MM.1S (cell line): ENCODE data around the gene RBFOX1.

Source experiments
- DNase-seq: peaks from one replicate; pipeline ENCODE4 v3.0.0-alpha.2; 2015
- H2AFZ ChIP-seq: fragments of 300-600 bp; sonication (generic); 2 replicates; pipeline ENCODE4 v1.6.0; 2016; ENCODE audit warnings: antibody characterized with exemption, low read length
- H3F3A ChIP-seq: fragments of 300-600 bp; sonication (generic); 2 replicates; pipeline ENCODE4 v1.6.1; 2016; ENCODE audit warnings: mild to moderate bottlenecking, antibody characterized with exemption, low read length, moderate library complexity, mixed read lengths; ENCODE audit not compliant: insufficient read depth
- H3K27ac ChIP-seq: fragments of 300-600 bp; sonication (generic); 2 replicates; pipeline ENCODE4 v1.5.1; 2016; ENCODE audit warnings: mild to moderate bottlenecking, low read length
- H3K27me3 ChIP-seq: fragments of 300-600 bp; sonication (generic); replicated peaks from 2 replicates; pipeline ENCODE4 v1.6.0; 2016; ENCODE audit warnings: low read length; ENCODE audit not compliant: insufficient read depth
- H3K36me3 ChIP-seq: fragments of 300-600 bp; sonication (generic); replicated peaks from 2 replicates; pipeline ENCODE4 v1.6.1; 2016; ENCODE audit warnings: mild to moderate bottlenecking, low read length, mixed read lengths; ENCODE audit not compliant: insufficient read depth
- H3K4me1 ChIP-seq: fragments of 300-600 bp; sonication (generic); 2 replicates; pipeline ENCODE4 v1.6.1; 2016; ENCODE audit warnings: low read length, mixed read lengths
- H3K4me2 ChIP-seq: fragments of 300-600 bp; sonication (generic); 2 replicates; pipeline ENCODE4 v1.6.0; 2016; ENCODE audit warnings: low read depth, low read length
- H3K4me3 ChIP-seq: fragments of 300-600 bp; sonication (generic); 2 replicates; pipeline ENCODE4 v1.5.1; 2016; ENCODE audit warnings: low read length, mixed read lengths
- H3K79me2 ChIP-seq: fragments of 300-600 bp; sonication (generic); 2 replicates; pipeline ENCODE4 v1.6.1; 2016; ENCODE audit warnings: mixed run types, low read length, mixed read lengths
- H3K9ac ChIP-seq: fragments of 300-600 bp; sonication (generic); 2 replicates; pipeline ENCODE4 v1.6.1; 2016; ENCODE audit warnings: low read length, mixed read lengths
- H3K9me2 ChIP-seq: fragments of 300-600 bp; sonication (generic); replicated peaks from 2 replicates; pipeline ENCODE4 v1.6.1; 2016; ENCODE audit warnings: mild to moderate bottlenecking, low read length, mixed read lengths; ENCODE audit not compliant: insufficient read depth
- H3K9me3 ChIP-seq: fragments of 300-600 bp; sonication (generic); replicated peaks from 2 replicates; pipeline ENCODE4 v1.6.1; 2016; ENCODE audit warnings: mild to moderate bottlenecking, low read length, mixed read lengths; ENCODE audit not compliant: insufficient read depth
- H4K20me1 ChIP-seq: fragments of 300-600 bp; sonication (generic); 2 replicates; pipeline ENCODE4 v1.6.1; 2016; ENCODE audit warnings: mild to moderate bottlenecking, low read length, moderate library complexity, mixed read lengths; ENCODE audit not compliant: insufficient read depth
- CTCF ChIP-seq: fragments of 300-600 bp; sonication (generic); IDR thresholded peaks from 2 replicates; pipeline ENCODE4 v1.5.1; 2016; ENCODE audit warnings: antibody characterized with exemption, low read length, mixed read lengths
- EZH2 ChIP-seq: fragments of 300-600 bp; sonication (generic); optimal IDR thresholded peaks from 2 replicates; pipeline ENCODE3; 2017; ENCODE audit warnings: low read depth, mild to moderate bottlenecking, antibody characterized with exemption, low read length, mixed read lengths
- EZH2phosphoT487 ChIP-seq: fragments of 300-600 bp; sonication (generic); IDR thresholded peaks from 2 replicates; pipeline ENCODE4 v1.6.1; 2018; ENCODE audit warnings: antibody characterized with exemption, low read length

The RBFOX1 gene

GRCh38 chr16:7289299-7289698 lies 43.3 kb upstream of the RBFOX1 start:
- H3K9ac ChIP-seq = no peak overlapping the region
- DNase-seq = no peak
- TF ChIP-seq EZH2phosphoT487 = no peak
- no peak for TF ChIP-seq CTCF
- TF ChIP-seq EZH2 = no peak
- H3K4me3 ChIP-seq = no peak overlapping the region
- no peak overlapping the region for H3K27ac ChIP-seq
- no peaks in the 10 kb centered on the region for H3K79me2 ChIP-seq
- H4K20me1 ChIP-seq = no peaks in the 10 kb centered on the region
- no peak overlapping the region for H3K4me2 ChIP-seq
- no peaks in the 10 kb centered on the region for H3K27me3 ChIP-seq
- H3K4me1 ChIP-seq = no peaks in the 10 kb centered on the region
- H3K9me2 ChIP-seq = no peaks in the 10 kb centered on the region
- H3K36me3 ChIP-seq = no peaks in the 10 kb centered on the region
- no peak overlapping the region for H2AFZ ChIP-seq
- no peaks in the 10 kb centered on the region for H3K9me3 ChIP-seq
- no peaks in the 10 kb centered on the region for H3F3A ChIP-seq

- H3K36me3 ChIP-seq = no peaks in the 10 kb centered on the region
- H3K79me2 ChIP-seq = no peaks in the 10 kb centered on the region
- H3K27ac ChIP-seq = no peak overlapping the region
- H4K20me1 ChIP-seq = no peaks in the 10 kb centered on the region
- H3K27me3 ChIP-seq = no peaks in the 10 kb centered on the region
- no peaks in the 10 kb centered on the region for H3K4me1 ChIP-seq
- H2AFZ ChIP-seq = no peak overlapping the region
- no peak overlapping the region for H3K9ac ChIP-seq
- H3K9me2 ChIP-seq = no peaks in the 10 kb centered on the region
- H3F3A ChIP-seq = no peaks in the 10 kb centered on the region
- H3K9me3 ChIP-seq = no peaks in the 10 kb centered on the region
- no peak overlapping the region for H3K4me3 ChIP-seq
- no peak for TF ChIP-seq EZH2
- no peak for TF ChIP-seq CTCF
- no peak for TF ChIP-seq EZH2phosphoT487
- no peak overlapping the region for H3K4me2 ChIP-seq
- DNase-seq = no peak
These were observed 42.0 kb upstream of the RBFOX1 start for GRCh38 chr16:7290682-7291081.

GRCh38 chr16:7294020-7294419 lies 38.6 kb upstream of the RBFOX1 start:
- Histone ChIP-seq H3K4me3 (no peak overlapping the region), H3K9ac (no peak overlapping the region), H2AFZ (no peak overlapping the region), H3K36me3 (no peaks in the 10 kb centered on the region), H3F3A (no peaks in the 10 kb centered on the region), H3K79me2 (no peaks in the 10 kb centered on the region), H3K27me3 (no peaks in the 10 kb centered on the region), H3K4me1 (no peaks in the 10 kb centered on the region), H3K9me3 (no peaks in the 10 kb centered on the region), H3K9me2 (no peaks in the 10 kb centered on the region), H4K20me1 (no peaks in the 10 kb centered on the region), H3K27ac (no peak overlapping the region), H3K4me2 (no peak overlapping the region)
- DNase-seq = no peak
- TF ChIP-seq EZH2 (no peak), EZH2phosphoT487 (no peak), CTCF (no peak)
